ENCODE measurements around the gene EME1.

The EME1 gene

DNA sequence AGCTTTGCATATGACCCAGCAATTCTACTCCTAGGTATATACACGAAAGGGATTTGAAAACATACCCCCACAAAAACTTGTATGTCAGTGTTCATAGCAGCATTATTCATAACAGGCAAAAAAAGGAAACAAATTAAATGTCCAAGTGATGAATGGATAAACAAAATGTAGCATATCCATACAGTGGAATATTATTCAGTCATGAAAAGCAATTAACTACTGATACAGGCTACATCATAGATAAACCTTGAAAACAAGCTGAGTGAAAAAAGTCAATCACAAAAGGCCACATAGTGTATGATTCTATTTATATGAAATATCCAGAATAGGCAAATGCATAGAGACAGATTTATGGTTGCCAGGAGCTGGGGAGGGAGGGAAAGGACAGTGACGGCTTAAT, 676 bp downstream of the EME1 start:
- peaks cover 0 to 30% (median 0%) of the 10 kb centered on the region in 11 experiments; a peak in 4 of 22 replicates for H4K20me1 ChIP-seq
- H3K9ac ChIP-seq = peak overlapping the region in 8 of 11 experiments; percentile 88 to 97 (median 93); a peak in 15 of 22 replicates
- peak overlapping the region; percentile 61 to 81 (median 74); a peak in 19 of 20 replicates for H3K4me3 ChIP-seq
- H3K4me2 ChIP-seq = peak overlapping the region; percentile 82 to 97 (median 91); a peak in 21 of 22 replicates
- H3K4me1 ChIP-seq = peaks cover 19 to 27% (median 22%) of the 10 kb centered on the region in 10 experiments
- no peak for TF ChIP-seq Cebpa-rat (IDR thresholded peaks at IDR 0.05)
- no peaks in the 10 kb centered on the region for H3K9me3 ChIP-seq (replicated peaks in 1 of 11)
- H3K36me3 ChIP-seq = peaks cover 24 to 69% (median 44%) of the 10 kb centered on the region in 11 experiments
- peak overlapping the region in 9 of 11 experiments; percentile 91 to 98 (median 96); a peak in 16 of 22 replicates for H3K27ac ChIP-seq
- no peaks in the 10 kb centered on the region for H3K27me3 ChIP-seq

DNA sequence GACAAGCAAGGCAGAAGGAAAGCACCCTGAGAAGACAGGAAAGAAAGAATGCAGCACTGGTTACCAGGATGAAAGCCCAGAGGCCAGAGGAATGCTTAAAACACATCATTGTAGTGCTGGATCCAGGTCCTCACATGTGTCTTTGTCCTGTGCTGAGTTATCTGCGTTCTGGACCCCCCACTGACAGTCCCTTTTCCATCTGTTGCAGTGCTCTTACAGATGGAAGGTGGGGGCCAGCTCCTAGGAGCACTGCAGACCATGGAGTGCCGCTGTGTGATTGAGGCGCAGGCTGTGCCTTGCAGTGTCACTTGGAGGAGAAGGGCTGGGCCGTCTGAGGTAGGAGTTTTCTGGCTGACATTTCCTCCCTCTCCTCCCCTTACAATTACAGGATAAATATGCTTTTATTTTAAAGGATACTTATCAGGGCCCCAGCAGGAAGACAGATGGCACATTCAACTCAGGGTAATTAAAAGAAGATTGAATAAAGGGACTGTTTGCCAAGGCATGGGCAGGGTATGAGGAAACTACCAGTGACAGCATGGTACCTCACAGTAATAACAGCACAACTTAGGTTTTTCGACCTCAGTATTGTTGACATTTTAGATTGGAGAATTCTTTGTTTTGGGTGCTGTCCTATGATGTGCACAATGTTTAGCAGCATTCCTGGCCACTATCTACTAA, 3.0 kb downstream of the EME1 start:
- Histone ChIP-seq H4K20me1 (peaks cover 0 to 23% (median 9%) of the 10 kb centered on the region in 11 experiments; a peak in 8 of 22 replicates), H3K4me2 (no peak overlapping the region), H3K36me3 (peaks cover 14 to 69% (median 44%) of the 10 kb centered on the region in 11 experiments), H3K4me1 (peaks cover 19 to 42% (median 23%) of the 10 kb centered on the region in 10 experiments), H3K9ac (peak overlapping the region in 2 of 11 experiments; percentile 1 to 8; a peak in 1 of 22 replicates), H3K9me3 (replicated peaks in 1 of 11) (no peaks in the 10 kb centered on the region), H3K27ac (no peak overlapping the region), H3K27me3 (no peaks in the 10 kb centered on the region), H3K4me3 (no peak overlapping the region)
- TF ChIP-seq Cebpa-rat (IDR thresholded peaks at IDR 0.05) = no peak

GRCh38 chr17:50379351-50380132, 6.5 kb downstream of the EME1 start:
- H3K27ac ChIP-seq = 0 out of 22 replicates have a peak overlapping the region, but pooled peaks of 1 of the 11 experiments have one; percentile 17
- peaks cover 0 to 21% (median 2%) of the 10 kb centered on the region in 10 experiments; a peak in 7 of 20 replicates for H3K4me1 ChIP-seq
- H3K9ac ChIP-seq = no peak overlapping the region; a peak in 1 of 22 replicates
- H4K20me1 ChIP-seq = peaks cover 0 to 55% (median 26%) of the 10 kb centered on the region in 11 experiments; a peak in 11 of 22 replicates
- H3K4me3 ChIP-seq = no peak overlapping the region
- H3K27me3 ChIP-seq = no peaks in the 10 kb centered on the region
- H3K4me2 ChIP-seq = peak overlapping the region in 2 of 11 experiments; percentile 29 to 51; a peak in 3 of 22 replicates
- peaks cover 48 to 97% (median 76%) of the 10 kb centered on the region in 11 experiments for H3K36me3 ChIP-seq
- no peak for TF ChIP-seq Cebpa-rat (IDR thresholded peaks at IDR 0.05)
- no peaks in the 10 kb centered on the region for H3K9me3 ChIP-seq (replicated peaks in 1 of 11)

DNA sequence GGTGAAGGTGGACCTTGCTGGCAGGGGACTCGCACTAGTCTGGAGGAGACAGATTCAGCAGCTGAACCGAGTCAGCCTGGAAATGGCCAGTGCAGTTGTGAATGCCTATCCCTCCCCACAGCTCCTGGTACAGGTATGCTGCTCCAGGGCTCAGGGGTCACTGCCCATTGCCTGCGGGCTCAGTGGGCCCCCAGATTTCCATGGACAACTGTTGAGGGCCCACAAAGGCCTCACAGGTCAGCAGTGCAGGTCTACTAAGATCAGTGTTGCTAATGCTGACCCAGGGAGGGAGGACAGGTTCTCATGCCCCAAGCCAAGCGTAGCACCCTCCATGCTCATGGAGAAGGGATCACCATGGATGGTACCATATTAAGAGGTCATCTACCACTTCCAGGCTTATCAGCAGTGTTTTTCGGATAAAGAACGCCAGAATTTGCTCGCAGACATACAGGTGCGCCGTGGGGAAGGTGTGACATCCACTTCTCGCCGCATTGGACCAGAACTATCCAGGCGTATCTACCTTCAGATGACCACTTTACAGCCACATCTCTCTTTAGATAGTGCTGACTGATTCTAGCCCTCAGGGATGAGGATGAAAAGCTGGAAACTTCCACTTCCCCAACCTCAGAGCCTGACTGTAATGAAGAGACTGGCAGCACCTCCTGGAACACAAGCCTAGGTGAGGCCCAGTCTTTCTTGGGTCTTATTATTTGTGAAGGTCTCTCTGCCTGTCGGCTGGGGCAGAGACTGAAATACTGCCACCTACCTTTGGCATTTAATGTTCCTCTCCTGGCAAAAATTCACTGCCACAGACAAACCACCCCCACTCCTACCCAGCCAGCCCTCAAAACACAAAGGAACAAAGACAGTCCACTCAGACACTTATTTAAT, 7.6 kb downstream of the EME1 start:
- Histone ChIP-seq H3K27me3 (no peaks in the 10 kb centered on the region), H3K4me1 (peaks cover 0 to 21% (median 2%) of the 10 kb centered on the region in 10 experiments; a peak in 7 of 20 replicates), H3K27ac (no peak overlapping the region), H3K4me3 (no peak overlapping the region), H3K9ac (no peak overlapping the region), H3K36me3 (peaks cover 58 to 100% (median 87%) of the 10 kb centered on the region in 11 experiments), H3K9me3 (replicated peaks in 1 of 11) (no peaks in the 10 kb centered on the region), H3K4me2 (peak overlapping the region in 1 of 11 experiments; percentile 7; a peak in 1 of 22 replicates), H4K20me1 (peaks cover 0 to 66% (median 26%) of the 10 kb centered on the region in 11 experiments; a peak in 14 of 22 replicates)
- TF ChIP-seq Cebpa-rat (IDR thresholded peaks at IDR 0.05) = no peak

DNA sequence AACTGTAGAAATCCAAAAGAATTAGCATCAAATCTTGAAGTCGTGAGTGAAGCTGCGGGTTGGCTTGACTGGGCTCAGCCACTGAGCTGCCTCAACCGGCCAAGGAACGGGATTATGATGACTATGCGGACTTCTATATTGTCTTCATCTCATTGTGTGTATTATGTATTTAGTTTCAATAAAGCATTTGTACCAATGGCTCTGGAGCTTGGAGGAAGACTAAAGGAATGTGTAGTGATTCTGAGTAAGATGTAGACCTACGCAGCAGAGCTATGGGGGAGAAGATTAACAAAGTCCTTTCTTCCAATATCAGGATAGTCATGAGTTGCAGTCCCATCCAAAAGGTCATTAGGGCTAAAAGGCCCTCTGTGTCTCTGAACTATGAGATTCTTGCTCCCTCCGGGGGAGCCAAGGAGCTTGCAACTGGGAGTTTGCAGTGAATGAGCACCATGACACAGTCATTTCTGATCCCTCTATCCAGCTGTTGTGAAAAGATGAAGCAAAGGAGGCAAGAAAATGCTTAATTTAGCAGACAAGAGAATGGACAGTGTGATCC, 8.3 kb downstream of the EME1 start:
- Histone ChIP-seq H3K27ac (no peak overlapping the region), H3K9ac (no peak overlapping the region), H3K4me3 (no peak overlapping the region), H3K4me1 (peaks cover 0 to 21% (median 2%) of the 10 kb centered on the region in 10 experiments; a peak in 7 of 20 replicates), H3K27me3 (no peaks in the 10 kb centered on the region), H4K20me1 (peaks cover 0 to 72% (median 27%) of the 10 kb centered on the region in 11 experiments; a peak in 17 of 22 replicates), H3K9me3 (replicated peaks in 1 of 11) (no peaks in the 10 kb centered on the region), H3K4me2 (no peak overlapping the region), H3K36me3 (peaks cover 66 to 100% (median 88%) of the 10 kb centered on the region in 11 experiments)
- TF ChIP-seq Cebpa-rat (IDR thresholded peaks at IDR 0.05) = no peak

DNA sequence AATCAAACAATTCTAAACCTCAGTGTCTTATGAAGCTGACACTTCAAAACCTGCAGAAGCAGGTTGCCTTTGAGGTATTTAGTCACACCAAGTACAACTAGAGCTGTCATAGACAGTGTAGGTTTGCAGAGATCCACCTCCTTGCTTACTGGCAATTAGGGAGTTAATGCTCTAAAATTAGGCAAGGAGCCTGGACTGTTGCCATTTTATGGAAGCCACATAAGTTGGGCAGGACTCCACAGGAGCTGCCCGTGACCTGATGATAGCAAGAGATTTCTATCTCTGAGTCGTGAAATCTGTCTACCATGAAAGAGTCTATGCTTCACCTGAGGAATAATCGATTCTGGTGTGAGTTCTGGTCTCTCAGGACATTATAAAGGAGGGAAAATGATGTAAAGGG, 8.9 kb downstream of the EME1 start:
- Histone ChIP-seq H3K27ac (no peak overlapping the region), H3K4me3 (no peak overlapping the region), H3K9ac (no peak overlapping the region), H3K9me3 (replicated peaks in 1 of 11) (no peaks in the 10 kb centered on the region), H3K4me2 (no peak overlapping the region), H4K20me1 (peaks cover 5 to 78% (median 33%) of the 10 kb centered on the region in 11 experiments; a peak in 20 of 22 replicates), H3K4me1 (peaks cover 0 to 21% (median 2%) of the 10 kb centered on the region in 10 experiments; a peak in 7 of 20 replicates), H3K36me3 (peaks cover 72 to 100% (median 91%) of the 10 kb centered on the region in 11 experiments), H3K27me3 (no peaks in the 10 kb centered on the region)
- TF ChIP-seq Cebpa-rat (IDR thresholded peaks at IDR 0.05) = no peak

GRCh38 chr17:50382931-50383330, 9.9 kb downstream of the EME1 start:
- no peak overlapping the region for H3K4me3 ChIP-seq

DNA sequence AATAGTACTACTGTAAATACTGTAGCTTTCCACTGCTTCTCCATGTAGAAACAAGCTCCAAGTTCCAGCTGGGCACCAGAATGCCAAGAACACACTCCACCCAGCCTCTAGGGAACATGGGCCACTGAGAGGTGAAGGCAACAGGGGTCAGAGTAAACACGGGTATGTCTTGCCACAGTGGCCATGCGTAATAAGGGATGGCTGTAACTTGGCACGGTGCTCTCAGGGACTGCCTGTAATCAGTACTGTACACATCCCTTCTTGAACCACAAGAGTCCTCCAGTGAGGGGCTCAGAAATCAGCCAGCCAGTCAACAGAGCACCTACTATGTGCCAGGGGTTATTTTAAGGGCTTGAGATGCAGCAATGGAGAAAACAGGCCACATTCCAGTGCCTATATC, 13.5 kb downstream of the EME1 start:
- no peaks in the 10 kb centered on the region for H3K27me3 ChIP-seq
- TF ChIP-seq Cebpa-rat (IDR thresholded peaks at IDR 0.05) = no peak
- no peak overlapping the region for H3K4me3 ChIP-seq

More at GRCh38 chr17:50382931-50383330, 9.9 kb downstream of the EME1 start:
- H3K9ac ChIP-seq = no peak overlapping the region
- H3K36me3 ChIP-seq = peaks cover 82 to 100% (median 96%) of the 10 kb centered on the region in 11 experiments
- H3K27me3 ChIP-seq = no peaks in the 10 kb centered on the region
- no peaks in the 10 kb centered on the region for H3K9me3 ChIP-seq (replicated peaks in 1 of 11)
- TF ChIP-seq Cebpa-rat (IDR thresholded peaks at IDR 0.05) = no peak
- H3K4me2 ChIP-seq = no peak overlapping the region
- peaks cover 0 to 21% (median 2%) of the 10 kb centered on the region in 10 experiments; a peak in 7 of 20 replicates for H3K4me1 ChIP-seq
- peaks cover 5 to 88% (median 43%) of the 10 kb centered on the region in 11 experiments; a peak in 21 of 22 replicates for H4K20me1 ChIP-seq
- no peak overlapping the region for H3K27ac ChIP-seq

More for the DNA sequence above, 13.5 kb downstream of the EME1 start:
- H3K9ac ChIP-seq = no peak overlapping the region
- peaks cover 100% of the 10 kb centered on the region in 11 experiments for H3K36me3 ChIP-seq
- no peak overlapping the region for H3K27ac ChIP-seq
- H3K4me2 ChIP-seq = no peak overlapping the region
- H3K4me1 ChIP-seq = peaks cover 0 to 2% (median 0%) of the 10 kb centered on the region in 10 experiments; a peak in 1 of 20 replicates
- no peaks in the 10 kb centered on the region for H3K9me3 ChIP-seq (replicated peaks in 1 of 11)
- H4K20me1 ChIP-seq = peaks cover 9 to 98% (median 68%) of the 10 kb centered on the region in 11 experiments; a peak in 20 of 22 replicates
